Lower leg skin (tissue), 3 donors: Measurements from ENCODE around the gene MPIG6B.

Source experiments
- CTCF ChIP-seq, 3 donors: fragments of 450-650 bp; IDR thresholded peaks; one replicate each; pipeline ENCODE4 v1.5.1; 2016; ENCODE audit warnings: antibody characterized with exemption in 3 of 3, mild to moderate bottlenecking in 3 of 3, moderate library complexity in 2 of 3
- POLR2A ChIP-seq, 2 donors: fragments of 450-650 bp; IDR thresholded peaks; one replicate each; pipeline ENCODE4 v1.6.1; 2016 to 2017; ENCODE audit warnings: antibody characterized with exemption in 2 of 2, mild to moderate bottlenecking in 1 of 2, moderate library complexity in 1 of 2

GRCh38 chr6:31730631-31731086 is 7.5 kb downstream of the MPIG6B start:
- no peak for TF ChIP-seq CTCF (IDR thresholded peaks at IDR 0.05)
- no peak for TF ChIP-seq POLR2A (IDR thresholded peaks at IDR 0.05)
